D721Med (cell line): ENCODE measurements around the gene ARHGAP8.
"Not testable (repeated sequence)": the region's sequence is repeated elsewhere in the genome, so short reads cannot be mapped to it uniquely, and the experiment has no call there.

ENCODE experiments used
- DNase-seq: peaks from one replicate; pipeline ENCODE4 v3.0.0; 2011; ENCODE audit warnings: low spot score; ENCODE audit not compliant: insufficient read length
- FAIRE-seq: peaks from 2 replicates; lab custom pipeline; 2011; peaks lifted over from hg19 to GRCh38; lab: Jason Lieb, UNC
- CTCF ChIP-seq: IDR thresholded peaks from 2 replicates; pipeline ENCODE4 v1.5.1; 2012; ENCODE audit warnings: mild to moderate bottlenecking, control low read depth; ENCODE audit not compliant: insufficient read depth; ENCODE audit errors: missing control alignments

Gene ARHGAP8

GRCh38 chr22:44740307-44740706 lies 12.1 kb upstream of the ARHGAP8 start:
- FAIRE-seq (no peak), DNase-seq (no peak)
- TF ChIP-seq CTCF: no peak

DNA sequence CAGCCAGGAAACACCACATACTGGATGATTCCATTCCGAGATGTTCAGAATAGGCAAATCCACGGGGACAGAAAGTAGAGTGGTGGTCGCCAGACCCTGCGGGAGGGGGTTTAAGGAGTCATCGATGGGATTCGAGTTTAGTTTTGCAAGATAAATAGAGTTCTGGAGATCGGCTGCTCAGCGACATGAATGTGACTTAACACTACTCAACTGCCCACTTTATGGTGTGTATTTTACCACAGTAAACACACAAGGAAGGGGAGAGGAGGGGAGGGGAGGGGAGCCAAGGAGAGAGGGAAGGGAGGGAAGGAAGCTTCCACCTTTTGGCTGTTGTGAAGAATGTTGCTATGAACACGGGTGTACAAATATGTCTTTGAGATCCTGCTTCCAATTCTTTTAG lies 10.4 kb upstream of the ARHGAP8 start:
- no peak for FAIRE-seq
- DNase-seq: no peak
- TF ChIP-seq CTCF: no peak

DNA sequence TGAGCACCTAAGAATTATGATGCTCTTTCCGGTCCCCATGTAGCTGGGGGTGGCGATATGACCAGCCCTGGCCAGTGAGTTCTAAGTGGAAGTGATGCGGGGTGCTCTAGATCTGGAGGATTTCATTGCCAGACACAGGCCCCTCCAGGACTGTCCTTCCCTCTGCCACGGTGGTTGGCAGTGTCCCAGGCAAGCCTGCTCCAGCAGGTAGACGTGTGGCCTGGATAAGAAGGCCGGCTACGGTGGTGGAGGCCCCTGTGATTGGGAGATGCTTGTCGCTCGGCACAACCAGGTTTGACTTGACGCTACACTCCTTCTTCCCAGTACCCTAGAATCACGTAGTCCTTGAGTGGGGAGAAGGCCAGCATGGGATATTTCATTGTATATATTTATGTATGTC lies 9.1 kb upstream of the ARHGAP8 start:
- FAIRE-seq (no peak), DNase-seq (no peak)
- TF ChIP-seq CTCF: no peak

- TF ChIP-seq CTCF: no peak
- FAIRE-seq (no peak), DNase-seq (no peak)
Observed at GRCh38 chr22:44743804-44744211, 8.6 kb upstream of the ARHGAP8 start.

DNA sequence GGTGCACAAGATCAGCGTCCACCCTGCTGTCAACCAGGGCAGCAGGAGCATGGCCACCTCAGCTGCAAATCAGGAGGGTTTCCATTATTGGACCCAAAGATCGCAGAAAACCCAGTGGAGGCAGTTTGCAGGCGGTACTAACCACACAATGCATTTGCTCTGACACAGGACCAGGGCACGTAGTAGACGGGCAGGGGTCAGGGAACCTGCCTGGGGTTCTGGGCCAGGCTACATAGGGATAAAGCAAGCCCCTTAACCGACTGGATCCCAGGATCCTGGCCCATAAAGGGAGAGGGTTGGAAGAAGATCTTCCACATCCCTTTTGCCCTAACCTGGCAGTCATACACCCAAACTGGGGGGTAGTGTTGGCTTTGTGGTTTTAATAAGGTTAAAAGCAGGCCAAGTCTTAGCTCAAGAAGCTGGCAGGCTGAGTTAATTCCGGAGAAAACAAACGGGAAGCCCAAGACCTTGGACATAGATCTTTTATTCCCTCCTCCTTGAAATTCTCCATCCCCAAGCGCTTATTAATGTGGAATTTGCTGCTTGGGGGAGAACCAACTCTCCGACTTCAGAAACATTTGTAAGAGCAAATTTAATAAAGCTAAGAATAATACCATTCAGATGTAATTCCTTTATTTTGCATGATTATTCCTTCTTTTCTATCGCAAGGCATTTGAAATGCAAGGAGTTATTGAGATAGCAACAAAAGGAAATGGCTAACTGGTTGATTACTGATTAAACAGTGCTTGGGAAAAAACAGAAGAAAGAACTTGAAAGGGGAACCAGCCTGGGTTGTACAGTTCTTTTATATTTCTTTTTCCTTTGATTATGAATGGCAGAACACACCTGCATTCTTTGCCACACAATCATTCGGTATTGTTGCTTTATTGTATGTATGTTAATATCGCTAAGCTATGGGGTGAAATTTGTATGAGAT lies 6.3 kb upstream of the ARHGAP8 start:
- no peak for TF ChIP-seq CTCF
- FAIRE-seq: no peak
- no peak for DNase-seq

DNA sequence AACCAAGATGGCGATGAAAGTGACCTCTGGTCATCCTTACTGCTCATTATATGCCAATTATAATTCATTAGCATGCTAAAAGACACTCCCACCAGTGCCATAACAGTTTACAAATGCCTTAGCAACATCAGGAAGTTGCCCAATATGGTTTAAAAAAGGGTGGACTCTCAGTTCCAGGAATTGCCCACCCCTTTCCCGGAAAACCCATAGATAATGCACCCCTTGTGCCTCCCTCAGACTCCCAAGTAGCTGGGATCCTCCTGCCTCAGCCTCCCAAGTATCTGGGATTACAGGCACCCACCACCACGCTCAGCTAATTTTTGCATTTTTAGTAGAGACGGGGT lies 4.6 kb upstream of the ARHGAP8 start:
- FAIRE-seq, DNase-seq: not testable (repeated sequence)

GRCh38 chr22:44748524-44748923 lies 3.9 kb upstream of the ARHGAP8 start:
- FAIRE-seq: no peak
- DNase-seq: no peak
- TF ChIP-seq CTCF: no peak
